Measurements from ENCODE around the gene PNLIPRP2.

Gene PNLIPRP2

GRCh38 chr10:116670706-116671105 lies 50.0 kb downstream of the PNLIPRP2 start:
- Histone ChIP-seq H3K27me3 (ENCODE audit: insufficient read depth, low read length) (no peaks in the 10 kb centered on the region), H3K27ac (ENCODE audit: low read depth, low read length) (no peak overlapping the region), H3K9me3 (ENCODE audit: insufficient read depth, low read depth, low read length) (no peaks in the 10 kb centered on the region), H3K36me3 (ENCODE audit: insufficient read depth, low read length) (peaks cover 18% of the 10 kb centered on the region), H3K4me3 (ENCODE audit: low read length) (peak overlapping the region; percentile 74), H3K4me1 (ENCODE audit: insufficient read depth, low read length) (peaks cover 22% of the 10 kb centered on the region), H3K9ac (ENCODE audit: low read depth, low read length) (no peak overlapping the region)
- 90% methylated on average over 5 of the region's 6 CpGs for WGBS

GRCh38 chr10:116671274-116671926 lies 50.6 kb downstream of the PNLIPRP2 start:
- no peaks in the 10 kb centered on the region for H3K9me3 ChIP-seq (ENCODE audit: insufficient read depth, low read depth, low read length)
- peaks cover 18% of the 10 kb centered on the region for H3K36me3 ChIP-seq (ENCODE audit: insufficient read depth, low read length)
- H3K27me3 ChIP-seq (ENCODE audit: insufficient read depth, low read length), result no peaks in the 10 kb centered on the region
- no peak overlapping the region for H3K4me3 ChIP-seq (ENCODE audit: low read length)
- H3K4me1 ChIP-seq (ENCODE audit: insufficient read depth, low read length), result peaks cover 22% of the 10 kb centered on the region
- WGBS, result 85% methylated on average over 5 of the region's 5 CpGs
- no peak overlapping the region for H3K27ac ChIP-seq (ENCODE audit: low read depth, low read length)
- no peak overlapping the region for H3K9ac ChIP-seq (ENCODE audit: low read depth, low read length)

- WGBS, result 92% methylated on average over 5 of the region's 5 CpGs
- peaks cover 22% of the 10 kb centered on the region for H3K4me1 ChIP-seq (ENCODE audit: insufficient read depth, low read length)
- no peak overlapping the region for H3K4me3 ChIP-seq (ENCODE audit: low read length)
- H3K27me3 ChIP-seq (ENCODE audit: insufficient read depth, low read length), result no peaks in the 10 kb centered on the region
- no peak overlapping the region for H3K9ac ChIP-seq (ENCODE audit: low read depth, low read length)
- H3K27ac ChIP-seq (ENCODE audit: low read depth, low read length), result no peak overlapping the region
- peaks cover 3% of the 10 kb centered on the region for H3K36me3 ChIP-seq (ENCODE audit: insufficient read depth, low read length)
- H3K9me3 ChIP-seq (ENCODE audit: insufficient read depth, low read depth, low read length), result no peaks in the 10 kb centered on the region
Observed at GRCh38 chr10:116672891-116673290, 52.1 kb downstream of the PNLIPRP2 start.

DNA sequence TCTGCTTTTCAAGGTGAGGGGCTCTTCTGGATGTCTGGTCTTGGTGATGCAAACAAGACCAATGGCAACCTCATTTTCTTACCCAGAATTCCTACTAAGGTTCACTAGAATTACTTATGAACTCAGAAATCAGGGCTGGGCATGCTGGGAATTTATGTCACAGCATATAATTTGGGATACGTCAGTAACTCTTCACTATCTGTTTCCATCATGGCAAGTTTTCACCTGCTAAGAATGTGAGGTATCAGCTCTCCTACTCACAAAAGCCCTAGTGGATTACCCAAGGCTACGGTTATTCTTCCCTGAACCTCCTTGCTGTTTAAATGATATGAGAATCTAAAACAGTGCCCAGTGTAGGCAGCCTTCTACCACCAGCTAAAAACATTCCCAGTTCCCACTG lies 53.1 kb downstream of the PNLIPRP2 start:
- 100% methylated on average over 2 of the region's 2 CpGs for WGBS
- no peak overlapping the region for H3K27ac ChIP-seq (ENCODE audit: low read depth, low read length)
- H3K4me1 ChIP-seq (ENCODE audit: insufficient read depth, low read length), result peaks cover 22% of the 10 kb centered on the region
- H3K36me3 ChIP-seq (ENCODE audit: insufficient read depth, low read length), result no peaks in the 10 kb centered on the region
- H3K9me3 ChIP-seq (ENCODE audit: insufficient read depth, low read depth, low read length), result no peaks in the 10 kb centered on the region
- H3K9ac ChIP-seq (ENCODE audit: low read depth, low read length), result no peak overlapping the region
- no peaks in the 10 kb centered on the region for H3K27me3 ChIP-seq (ENCODE audit: insufficient read depth, low read length)
- no peak overlapping the region for H3K4me3 ChIP-seq (ENCODE audit: low read length)

DNA sequence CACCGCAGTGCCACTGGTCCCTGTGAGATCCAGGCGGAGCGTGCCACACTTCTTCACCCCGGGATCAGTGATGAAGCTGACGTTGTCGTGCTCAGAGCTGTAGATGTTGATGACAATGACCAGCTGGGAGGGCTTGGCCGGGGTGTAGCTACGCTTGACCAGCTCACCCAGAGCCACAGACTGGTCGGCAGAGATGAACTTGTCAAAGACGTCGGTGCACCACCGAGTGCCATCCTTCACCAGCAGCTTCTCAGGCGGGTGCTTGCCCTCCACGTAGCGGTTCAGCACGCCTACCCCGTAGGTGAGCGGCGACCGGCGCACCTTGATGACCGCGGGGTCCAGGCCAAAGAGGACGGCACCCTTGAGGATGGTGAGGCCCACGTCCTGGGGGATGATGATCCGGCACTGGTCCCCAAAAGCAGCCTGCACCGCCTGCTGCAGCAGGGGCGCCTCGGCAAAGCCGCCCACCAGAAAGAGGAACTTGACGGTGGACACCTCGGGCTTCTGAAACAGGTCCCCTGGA lies 54.2 kb downstream of the PNLIPRP2 start:
- no peak overlapping the region for H3K27ac ChIP-seq (ENCODE audit: low read depth, low read length)
- WGBS, result 95% methylated on average over 32 of the region's 32 CpGs

GRCh38 chr10:116676118-116676517 lies 55.4 kb downstream of the PNLIPRP2 start:
- H3K27ac ChIP-seq (ENCODE audit: low read depth, low read length), result no peak overlapping the region
- WGBS, result 82% methylated on average over 11 of the region's 11 CpGs
- no peaks in the 10 kb centered on the region for H3K36me3 ChIP-seq (ENCODE audit: insufficient read depth, low read length)
- H3K9ac ChIP-seq (ENCODE audit: low read depth, low read length), result no peak overlapping the region
- H3K27me3 ChIP-seq (ENCODE audit: insufficient read depth, low read length), result no peaks in the 10 kb centered on the region
- H3K9me3 ChIP-seq (ENCODE audit: insufficient read depth, low read depth, low read length), result no peaks in the 10 kb centered on the region
- H3K4me1 ChIP-seq (ENCODE audit: insufficient read depth, low read length), result peaks cover 8% of the 10 kb centered on the region
- H3K4me3 ChIP-seq (ENCODE audit: low read length), result no peak overlapping the region

More for the DNA sequence above, 54.2 kb downstream of the PNLIPRP2 start:
- H3K27me3 ChIP-seq (ENCODE audit: insufficient read depth, low read length), result no peaks in the 10 kb centered on the region
- no peak overlapping the region for H3K4me3 ChIP-seq (ENCODE audit: low read length)
- no peaks in the 10 kb centered on the region for H3K36me3 ChIP-seq (ENCODE audit: insufficient read depth, low read length)
- H3K9ac ChIP-seq (ENCODE audit: low read depth, low read length), result no peak overlapping the region
- H3K9me3 ChIP-seq (ENCODE audit: insufficient read depth, low read depth, low read length), result no peaks in the 10 kb centered on the region
- H3K4me1 ChIP-seq (ENCODE audit: insufficient read depth, low read length), result peaks cover 16% of the 10 kb centered on the region

GRCh38 chr10:116676633-116677032 lies 55.9 kb downstream of the PNLIPRP2 start:
- Histone ChIP-seq H3K27me3 (ENCODE audit: insufficient read depth, low read length) (no peaks in the 10 kb centered on the region), H3K27ac (ENCODE audit: low read depth, low read length) (no peak overlapping the region), H3K4me3 (ENCODE audit: low read length) (no peak overlapping the region), H3K9ac (ENCODE audit: low read depth, low read length) (no peak overlapping the region), H3K36me3 (ENCODE audit: insufficient read depth, low read length) (no peaks in the 10 kb centered on the region), H3K4me1 (ENCODE audit: insufficient read depth, low read length) (peaks cover 3% of the 10 kb centered on the region), H3K9me3 (ENCODE audit: insufficient read depth, low read depth, low read length) (no peaks in the 10 kb centered on the region)
- WGBS, result 91% methylated on average over 8 of the region's 8 CpGs

DNA sequence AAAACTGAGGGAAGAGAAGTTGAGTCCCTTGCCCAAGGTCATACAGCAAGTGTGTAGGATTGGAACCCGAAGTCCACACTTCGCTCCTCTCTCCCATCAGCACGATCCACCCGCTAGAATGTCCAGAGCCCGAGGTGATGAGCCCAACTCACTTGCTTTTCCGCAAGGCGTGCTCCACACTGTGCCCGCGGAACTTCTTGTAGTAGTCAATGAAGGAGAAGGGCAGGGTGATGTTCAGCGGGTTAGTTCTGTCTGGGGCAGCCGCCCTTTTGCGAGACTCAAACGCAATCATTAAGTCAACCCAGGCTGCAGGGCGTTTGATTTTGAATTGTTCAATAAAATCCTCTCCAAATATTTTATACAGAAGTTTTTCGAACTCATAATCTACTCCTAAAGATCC lies 58.6 kb downstream of the PNLIPRP2 start:
- no peak overlapping the region for H3K4me3 ChIP-seq (ENCODE audit: low read length)
- H3K27me3 ChIP-seq (ENCODE audit: insufficient read depth, low read length), result no peaks in the 10 kb centered on the region
- no peak overlapping the region for H3K27ac ChIP-seq (ENCODE audit: low read depth, low read length)
- no peaks in the 10 kb centered on the region for H3K4me1 ChIP-seq (ENCODE audit: insufficient read depth, low read length)
- H3K9ac ChIP-seq (ENCODE audit: low read depth, low read length), result no peak overlapping the region
- H3K36me3 ChIP-seq (ENCODE audit: insufficient read depth, low read length), result no peaks in the 10 kb centered on the region
- 97% methylated on average over 15 of the region's 15 CpGs for WGBS
- no peaks in the 10 kb centered on the region for H3K9me3 ChIP-seq (ENCODE audit: insufficient read depth, low read depth, low read length)

- no peaks in the 10 kb centered on the region for H3K36me3 ChIP-seq (ENCODE audit: insufficient read depth, low read length)
- no peak overlapping the region for H3K9ac ChIP-seq (ENCODE audit: low read depth, low read length)
- no peaks in the 10 kb centered on the region for H3K9me3 ChIP-seq (ENCODE audit: insufficient read depth, low read depth, low read length)
- H3K27ac ChIP-seq (ENCODE audit: low read depth, low read length), result no peak overlapping the region
- no peak overlapping the region for H3K4me3 ChIP-seq (ENCODE audit: low read length)
- H3K4me1 ChIP-seq (ENCODE audit: insufficient read depth, low read length), result peaks cover 2% of the 10 kb centered on the region; the same call in 1 of the 2 replicates
- WGBS, result 98% methylated on average over 9 of the region's 9 CpGs
- no peaks in the 10 kb centered on the region for H3K27me3 ChIP-seq (ENCODE audit: insufficient read depth, low read length)
Observed at GRCh38 chr10:116683166-116683565, 62.4 kb downstream of the PNLIPRP2 start.

DNA sequence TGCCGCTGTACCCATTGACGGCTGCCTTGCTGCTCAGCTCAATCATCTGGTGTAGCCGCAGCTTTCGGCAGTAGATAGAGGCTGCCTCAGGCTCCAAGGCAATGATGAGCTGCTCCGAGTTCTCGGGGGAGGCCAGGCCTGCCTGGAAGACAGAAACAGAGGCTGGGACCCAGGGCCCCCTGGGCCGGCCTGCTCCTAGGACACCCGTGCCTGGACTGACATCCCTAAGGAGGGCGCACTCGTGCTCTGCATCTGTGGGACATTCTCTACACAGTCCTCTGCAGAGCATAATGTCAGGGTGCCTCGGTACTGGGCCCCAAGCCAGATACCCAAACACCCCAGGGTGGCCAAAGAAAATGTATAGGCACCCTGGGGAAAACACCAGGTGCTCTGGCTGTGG lies 63.1 kb downstream of the PNLIPRP2 start:
- 91% methylated on average over 11 of the region's 11 CpGs for WGBS
- no peaks in the 10 kb centered on the region for H3K9me3 ChIP-seq (ENCODE audit: insufficient read depth, low read depth, low read length)
- no peak overlapping the region for H3K27ac ChIP-seq (ENCODE audit: low read depth, low read length)
- H3K36me3 ChIP-seq (ENCODE audit: insufficient read depth, low read length), result no peaks in the 10 kb centered on the region
- peaks cover 7% of the 10 kb centered on the region for H3K4me1 ChIP-seq (ENCODE audit: insufficient read depth, low read length)
- no peak overlapping the region for H3K4me3 ChIP-seq (ENCODE audit: low read length)
- H3K9ac ChIP-seq (ENCODE audit: low read depth, low read length), result no peak overlapping the region; the same call in 1 of the 2 replicates
- no peaks in the 10 kb centered on the region for H3K27me3 ChIP-seq (ENCODE audit: insufficient read depth, low read length)

- no peaks in the 10 kb centered on the region for H3K36me3 ChIP-seq (ENCODE audit: insufficient read depth, low read length)
- H3K4me1 ChIP-seq (ENCODE audit: insufficient read depth, low read length), result peaks cover 7% of the 10 kb centered on the region
- WGBS, result 92% methylated on average over 5 of the region's 5 CpGs
- no peak overlapping the region for H3K27ac ChIP-seq (ENCODE audit: low read depth, low read length)
- H3K4me3 ChIP-seq (ENCODE audit: low read length), result no peak overlapping the region
- no peak overlapping the region for H3K9ac ChIP-seq (ENCODE audit: low read depth, low read length)
- H3K27me3 ChIP-seq (ENCODE audit: insufficient read depth, low read length), result no peaks in the 10 kb centered on the region
- H3K9me3 ChIP-seq (ENCODE audit: insufficient read depth, low read depth, low read length), result no peaks in the 10 kb centered on the region
Observed at GRCh38 chr10:116684781-116685180, 64.0 kb downstream of the PNLIPRP2 start.

DNA sequence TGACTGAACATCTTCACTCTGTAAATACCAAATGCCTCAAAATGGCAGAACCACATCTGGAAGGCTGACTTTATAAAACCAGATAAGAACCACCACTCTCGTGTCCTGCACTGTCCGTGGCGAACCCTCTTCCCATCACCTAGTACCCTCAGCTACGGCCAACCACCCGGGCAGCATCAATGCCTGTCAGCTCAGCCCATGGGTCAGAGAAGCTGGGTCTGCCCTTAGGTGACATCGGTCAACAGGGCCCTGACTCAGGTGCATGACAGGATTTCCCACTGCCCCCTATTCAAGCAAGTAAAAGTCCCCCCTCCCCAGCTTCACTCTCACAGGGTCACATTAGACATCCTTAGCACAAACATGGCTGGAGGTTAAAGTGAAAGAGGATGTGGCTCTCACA lies 65.1 kb downstream of the PNLIPRP2 start:
- Histone ChIP-seq H3K4me1 (ENCODE audit: insufficient read depth, low read length) (peaks cover 7% of the 10 kb centered on the region), H3K4me3 (ENCODE audit: low read length) (no peak overlapping the region), H3K27me3 (ENCODE audit: insufficient read depth, low read length) (no peaks in the 10 kb centered on the region), H3K36me3 (ENCODE audit: insufficient read depth, low read length) (no peaks in the 10 kb centered on the region), H3K9ac (ENCODE audit: low read depth, low read length) (no peak overlapping the region), H3K27ac (ENCODE audit: low read depth, low read length) (no peak overlapping the region), H3K9me3 (ENCODE audit: insufficient read depth, low read depth, low read length) (no peaks in the 10 kb centered on the region)
- WGBS, result 97% methylated on average over 6 of the region's 6 CpGs

All from HUES64 (cell line).